PFSK-1 (cell line): ENCODE results near the gene IVD.

Experiments
- FOXP2 ChIP-seq: optimal IDR thresholded peaks from 2 replicates; pipeline ENCODE3; 2011; ENCODE audit warnings: borderline replicate concordance, control low read depth, inconsistent platforms; ENCODE audit not compliant: insufficient read depth; ENCODE audit errors: extremely low read length, extremely low read depth
- POLR2AphosphoS5 ChIP-seq: IDR thresholded peaks from 2 replicates; pipeline ENCODE4 v1.6.1; 2012; ENCODE audit warnings: low read depth, mild to moderate bottlenecking, control low read depth, low read length, moderate library complexity
- REST ChIP-seq, 2 experiments: IDR thresholded peaks; 2 replicates each; pipeline versions ENCODE4 v1.6.1 to v1.8.0; 2011 to 2012; ENCODE audit warnings: low read depth in 2 of 2, low read length in 2 of 2, control low read depth in 1 of 2, inconsistent platforms in 1 of 2, mild to moderate bottlenecking in 1 of 2, moderate library complexity in 1 of 2; ENCODE audit not compliant: insufficient read depth in 1 of 2
- SIN3A ChIP-seq: IDR thresholded peaks from 2 replicates; pipeline ENCODE4 v1.6.1; 2012; ENCODE audit warnings: mild to moderate bottlenecking, low read length, moderate library complexity, borderline replicate concordance; ENCODE audit not compliant: insufficient read depth
- TAF1 ChIP-seq: IDR thresholded peaks from 2 replicates; pipeline ENCODE4 v1.6.1; 2012; ENCODE audit warnings: low read length, control low read depth, borderline replicate concordance; ENCODE audit not compliant: insufficient read depth

- TF ChIP-seq REST (IDR thresholded peaks at IDR 0.05; ENCODE audit: insufficient read depth in 1 of 2, low read depth in 2 of 2, low read length in 2 of 2) (no peak), POLR2AphosphoS5 (no peak), SIN3A (no peak), TAF1 (no peak), FOXP2 (no peak)
Observed at GRCh38 chr15:40377606-40378005, 28.0 kb upstream of the IVD start.
